Endothelial cell of umbilical vein (primary cell): Measurements from ENCODE around the gene DCDC2B. TPM values are rescaled to one million over a fixed set of nuclear protein-coding genes. Genes with fewer than 3 reads are reported as not detected.

Experiments used
- BruUV-seq: library from RNA; stranded (reverse); fragments of 400-500 nt; replicated peaks from 2 replicates; lab custom pipeline; 2021; lab: Mats Ljungman, UMichigan
- CTCF ChIA-PET: fragments of 300-600, 350-600 bp; sonication (Branson Sonifier 250); formaldehyde crosslinking; loops from one replicate; lab custom pipeline; 2021; ENCODE audit warnings: antibody characterized with exemption, inconsistent platforms; lab: Charles Lee
- POLR2A ChIA-PET: fragments of 300-600, 350-600 bp; sonication (Branson Sonifier 250); formaldehyde crosslinking; loops from one replicate; lab custom pipeline; 2021; ENCODE audit warnings: antibody characterized with exemption, inconsistent platforms; lab: Charles Lee
- DNase-seq: peaks from one replicate; pipeline ENCODE4 v3.0.0-alpha.2; 2011; ENCODE audit warnings: low read depth, low spot score
- FAIRE-seq: peaks from 2 replicates; lab custom pipeline; 2011; peaks lifted over from hg19 to GRCh38; lab: Jason Lieb, UNC
- H2AFZ ChIP-seq: 2 replicates; pipeline ENCODE4 v1.6.0; 2012; ENCODE audit warnings: low read depth, low read length, control low read depth, inconsistent platforms
- H3K27ac ChIP-seq: 2 replicates; pipeline ENCODE4 v1.5.1; 2011; ENCODE audit warnings: low read depth, mild to moderate bottlenecking, control low read depth, low read length, moderate library complexity; ENCODE audit not compliant: insufficient read depth
- H3K27me3 ChIP-seq, 2 experiments: 2 replicates each; pipeline versions ENCODE4 v1.6.0 to v1.6.1; 2011; ENCODE audit warnings: low read length in 2 of 2, mixed read lengths in 1 of 2; ENCODE audit not compliant: control insufficient read depth in 2 of 2, insufficient read depth in 2 of 2
- H3K36me3 ChIP-seq, 2 experiments: 2 replicates in 1 of 2; 3 replicates in 1 of 2; pipeline ENCODE4 v1.5.1; 2011; ENCODE audit warnings: low read length in 2 of 2, mild to moderate bottlenecking in 1 of 2, moderate library complexity in 1 of 2; ENCODE audit not compliant: control insufficient read depth in 2 of 2, insufficient read depth in 2 of 2; ENCODE audit errors: extremely low read depth in 1 of 2
- H3K4me1 ChIP-seq: 3 replicates; pipeline ENCODE4 v1.5.1; 2011; ENCODE audit warnings: mild to moderate bottlenecking, low read length; ENCODE audit not compliant: control insufficient read depth, insufficient read depth; ENCODE audit errors: extremely low read depth
- H3K4me2 ChIP-seq: 2 replicates; pipeline ENCODE4 v1.6.1; 2011; ENCODE audit warnings: low read length, control low read depth, mixed read lengths; ENCODE audit not compliant: insufficient read depth
- H3K4me3 ChIP-seq, 3 experiments: fragments of 200-600 bp in 1 of 3; sonication (generic), shearing (Covaris generic) in 1 of 3; replicated peaks in 1 of 3; 2 replicates each; pipeline ENCODE4 v1.5.1; 2011 to 2016; ENCODE audit warnings: control low read depth in 3 of 3, low read length in 3 of 3, mild to moderate bottlenecking in 2 of 3, inconsistent platforms in 1 of 3, low read depth in 1 of 3, moderate library complexity in 1 of 3; ENCODE audit not compliant: insufficient read depth in 1 of 3
- H3K79me2 ChIP-seq: 2 replicates; pipeline ENCODE4 v1.6.0; 2012; ENCODE audit warnings: low read length, inconsistent platforms; ENCODE audit not compliant: control insufficient read depth, insufficient read depth
- H3K9ac ChIP-seq: replicated peaks from 2 replicates; pipeline ENCODE3; 2011; ENCODE audit warnings: low read length, control low read depth; ENCODE audit not compliant: insufficient read depth; ENCODE audit errors: extremely low read depth
- H3K9me1 ChIP-seq: replicated peaks from 3 replicates; pipeline ENCODE4 v1.6.0; 2011; ENCODE audit warnings: mild to moderate bottlenecking, low read length; ENCODE audit not compliant: control insufficient read depth, insufficient read depth; ENCODE audit errors: extremely low read depth
- H3K9me3 ChIP-seq: replicated peaks from 2 replicates; pipeline ENCODE4 v1.5.1; 2012; ENCODE audit warnings: low read length, inconsistent platforms; ENCODE audit not compliant: control insufficient read depth, insufficient read depth
- H4K20me1 ChIP-seq: replicated peaks from 2 replicates; pipeline ENCODE3; 2011; ENCODE audit warnings: mild to moderate bottlenecking, low read length; ENCODE audit not compliant: control insufficient read depth, insufficient read depth; ENCODE audit errors: extremely low read depth
- EZH2 ChIP-seq: IDR thresholded peaks from 2 replicates; pipeline ENCODE4 v1.6.1; 2012; ENCODE audit warnings: borderline replicate concordance, low read depth, mild to moderate bottlenecking, moderate library complexity, low read length, inconsistent platforms; ENCODE audit not compliant: severe bottlenecking
- FOS ChIP-seq: IDR thresholded peaks from 2 replicates; pipeline ENCODE4 v1.6.1; 2011; ENCODE audit warnings: mild to moderate bottlenecking, low read length, moderate library complexity, borderline replicate concordance; ENCODE audit not compliant: insufficient read depth
- GATA2 ChIP-seq: IDR thresholded peaks from 2 replicates; pipeline ENCODE4 v1.7.0; 2011; ENCODE audit warnings: low read depth, mild to moderate bottlenecking, moderate library complexity, mixed read lengths, low read length; ENCODE audit not compliant: insufficient read length, insufficient read depth
- JUN ChIP-seq: IDR thresholded peaks from 2 replicates; pipeline ENCODE4 v1.6.1; 2011; ENCODE audit warnings: borderline replicate concordance, low read depth; ENCODE audit not compliant: insufficient read length, insufficient read depth
- MYC ChIP-seq: IDR thresholded peaks from one replicate; pipeline ENCODE4 v1.6.1; 2011; ENCODE audit warnings: mild to moderate bottlenecking, low read depth, low read length
- POLR2A ChIP-seq: IDR thresholded peaks from 2 replicates; pipeline ENCODE4 v1.6.1; 2012; ENCODE audit warnings: low read depth, mild to moderate bottlenecking, control low read depth, low read length
- POLR2AphosphoS5 ChIP-seq: IDR thresholded peaks from 2 replicates; pipeline ENCODE4 v1.6.1; 2012; ENCODE audit warnings: low read depth, mild to moderate bottlenecking, control low read depth, low read length, moderate library complexity; ENCODE audit not compliant: insufficient read depth
- dilution Hi-C: fragments of 300-500 bp; cut with MboI; formaldehyde crosslinking; loops from one replicate; pipeline ENCODE4 v1.15.0; 2019; ENCODE audit warnings: low sequenced_read_pairs; ENCODE audit not compliant: extremely low pct_ligation_motif_present
- intact Hi-C: fragments of 100-400 bp; cut with micrococcal nuclease; formaldehyde crosslinking; loops from one replicate; pipeline ENCODE4 v1.10.0; 2022
- polyA plus RNA-seq, 4 experiments: library from polyadenylated mRNA; depleted of rRNA in 3 of 4; stranded (reverse) in 3 of 4; unstranded in 1 of 4; fragments of >200 nt; gene quantifications; 2 replicates each; pipeline versions ENCODE4 v1.2.1 to v1.2.3, GENCODE V29; 2011 to 2012; ENCODE audit warnings: missing spikeins in 1 of 4
- total RNA-seq: library from RNA; stranded (reverse); gene quantifications from 2 replicates; pipeline ENCODE4 v1.2.3, GENCODE V29; 2021
- TF ChIP-seq, protein P1 (sequence below): IDR thresholded peaks from 2 replicates; pipeline ENCODE4 v1.6.1; 2011; ENCODE audit not compliant: insufficient read depth, insufficient read length
- TF ChIP-seq, protein P2 (sequence below), 2 donors: IDR thresholded peaks; 1 replicate in 1 of 2; 2 replicates in 1 of 2; pipeline ENCODE4 v1.5.1; 2011; ENCODE audit warnings: low read length in 2 of 2, mild to moderate bottlenecking in 2 of 2, moderate library complexity in 2 of 2, control low read depth in 1 of 2, inconsistent platforms in 1 of 2, low read depth in 1 of 2; ENCODE audit not compliant: insufficient read depth in 1 of 2; ENCODE audit errors: extremely low read depth in 1 of 2

Gene DCDC2B
- total and polyA plus RNA-seq, 2 donors (not counting 3 experiments of a cell fraction or from before 2014, with no cell fraction given) = not detected

DNA sequence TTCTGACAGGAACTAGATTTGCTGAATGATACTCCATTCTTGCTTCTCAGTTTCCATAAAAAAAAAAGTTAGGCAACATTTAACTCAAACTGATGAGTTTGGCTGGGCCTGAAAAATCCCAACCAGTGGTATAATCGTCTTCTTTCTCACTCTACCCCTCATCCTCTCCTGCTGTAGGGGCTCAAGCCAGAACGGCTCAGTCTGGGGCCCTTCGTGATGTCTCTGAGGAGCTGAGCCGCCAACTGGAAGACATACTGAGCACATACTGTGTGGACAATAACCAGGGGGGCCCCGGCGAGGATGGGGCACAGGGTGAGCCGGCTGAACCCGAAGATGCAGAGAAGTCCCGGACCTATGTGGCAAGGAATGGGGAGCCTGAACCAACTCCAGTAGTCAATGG lies 27.8 kb upstream of the DCDC2B start:
- intact Hi-C loops = loop anchor here (2.0 kb wide), 1 partner anchor 20 kb away; the partner anchor contains the start of gene CCDC28B
- Histone ChIP-seq H3K9ac (peak overlapping the region; percentile 95), H3K4me3 (peak overlapping the region in 2 of 3 experiments; percentile 53 to 90), H3K4me2 (peak overlapping the region; percentile 96), H3K9me1 (no peaks in the 10 kb centered on the region), H3K4me1 (peaks cover 22% of the 10 kb centered on the region), H2AFZ (no peak overlapping the region), H3K27me3 (no peaks in the 10 kb centered on the region), H3K79me2 (peaks cover 50% of the 10 kb centered on the region), H3K9me3 (no peaks in the 10 kb centered on the region), H3K27ac (peak overlapping the region; percentile 88), H4K20me1 (no peaks in the 10 kb centered on the region), H3K36me3 (peaks cover 12 to 14% of the 10 kb centered on the region in 2 experiments)
- ChIA-PET POLR2A (interaction anchor here (1.9 to 2.5 kb wide), 2 partner anchors 19 to 73 kb away, joined by 4 to 9 read pairs; partner anchors contain the start of genes CCDC28B and KPNA6), CTCF (interaction anchor here (1.1 to 2.3 kb wide), 2 partner anchors 35 to 73 kb away, joined by 6 to 13 read pairs; partner anchors contain the start of gene KPNA6)
- TF ChIP-seq GATA2 (no peak), EZH2 (no peak), FOS (no peak), JUN (no peak), POLR2AphosphoS5 (no peak), MYC (no peak), POLR2A (no peak)
- TF ChIP-seq, protein P1, sequence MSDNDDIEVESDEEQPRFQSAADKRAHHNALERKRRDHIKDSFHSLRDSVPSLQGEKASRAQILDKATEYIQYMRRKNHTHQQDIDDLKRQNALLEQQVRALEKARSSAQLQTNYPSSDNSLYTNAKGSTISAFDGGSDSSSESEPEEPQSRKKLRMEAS = no peak
- TF ChIP-seq, protein P2, sequence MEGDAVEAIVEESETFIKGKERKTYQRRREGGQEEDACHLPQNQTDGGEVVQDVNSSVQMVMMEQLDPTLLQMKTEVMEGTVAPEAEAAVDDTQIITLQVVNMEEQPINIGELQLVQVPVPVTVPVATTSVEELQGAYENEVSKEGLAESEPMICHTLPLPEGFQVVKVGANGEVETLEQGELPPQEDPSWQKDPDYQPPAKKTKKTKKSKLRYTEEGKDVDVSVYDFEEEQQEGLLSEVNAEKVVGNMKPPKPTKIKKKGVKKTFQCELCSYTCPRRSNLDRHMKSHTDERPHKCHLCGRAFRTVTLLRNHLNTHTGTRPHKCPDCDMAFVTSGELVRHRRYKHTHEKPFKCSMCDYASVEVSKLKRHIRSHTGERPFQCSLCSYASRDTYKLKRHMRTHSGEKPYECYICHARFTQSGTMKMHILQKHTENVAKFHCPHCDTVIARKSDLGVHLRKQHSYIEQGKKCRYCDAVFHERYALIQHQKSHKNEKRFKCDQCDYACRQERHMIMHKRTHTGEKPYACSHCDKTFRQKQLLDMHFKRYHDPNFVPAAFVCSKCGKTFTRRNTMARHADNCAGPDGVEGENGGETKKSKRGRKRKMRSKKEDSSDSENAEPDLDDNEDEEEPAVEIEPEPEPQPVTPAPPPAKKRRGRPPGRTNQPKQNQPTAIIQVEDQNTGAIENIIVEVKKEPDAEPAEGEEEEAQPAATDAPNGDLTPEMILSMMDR (IDR thresholded peaks at IDR 0.05; ENCODE audit: extremely low read depth in 1 of 2, insufficient read depth in 1 of 2, low read depth in 1 of 2, low read length in 2 of 2) = no peak
- no TSS peak for BruUV-seq
- DNase-seq (no peak), FAIRE-seq (no peak)
- dilution Hi-C loops = no loop called here
